ENCODE data around the gene MOB3A. TPM values are rescaled to one million over a fixed set of nuclear protein-coding genes. Genes with fewer than 3 reads are reported as not detected.

MOB3A gene
- total RNA-seq (2016; rRNA removed; fragmentation: Illumina TruSeq; extraction: Trizol): 3.5 and 4.3 TPM in 2 replicates
- total RNA-seq (2016; cell fraction: cytosol; rRNA removed; fragmentation: Illumina TruSeq; extraction: Trizol; ENCODE audit: low read depth): 2.2 and 2.7 TPM in 2 replicates
- 3.5 and 4.0 TPM in 2 replicates for total RNA-seq (2016; cell fraction: insoluble cytoplasmic fraction; rRNA removed; fragmentation: Illumina TruSeq; extraction: Trizol)
- total RNA-seq (2016; cell fraction: membrane; rRNA removed; fragmentation: Illumina TruSeq; extraction: Trizol): 2.7 and 3.2 TPM in 2 replicates
- total RNA-seq (2016; cell fraction: nucleus; rRNA removed; fragmentation: Illumina TruSeq; extraction: Trizol): 2.4 and 2.5 TPM in 2 replicates
- 17.8 and 20.3 TPM in 2 replicates for polyA plus RNA-seq (2011; rRNA removed)
- polyA plus RNA-seq (2011; cell fraction: cytosol; rRNA removed): 13.9 and 16.9 TPM in 2 replicates
- polyA plus RNA-seq (2011; cell fraction: nucleus; rRNA removed): 10.8 and 12.6 TPM in 2 replicates
- polyA plus RNA-seq (2012): 6.2 and 6.8 TPM in 2 replicates
- 0.97 and 1.0 TPM in 2 replicates for polyA plus RNA-seq (2016; cell fraction: cytosol; fragmentation: Illumina TruSeq; extraction: Trizol; ENCODE audit: low read depth)
- polyA plus RNA-seq (2016; cell fraction: insoluble cytoplasmic fraction; fragmentation: Illumina TruSeq; extraction: Trizol; ENCODE audit: low read depth): 6.2 and 7.9 TPM in 2 replicates
- polyA plus RNA-seq (2016; cell fraction: membrane; fragmentation: Illumina TruSeq; extraction: Trizol; ENCODE audit: low read depth): 2.8 TPM in 2 replicates
- 6.6 and 6.8 TPM in 2 replicates for polyA plus RNA-seq (2016; cell fraction: nucleus; fragmentation: Illumina TruSeq; extraction: Trizol; ENCODE audit: insufficient read depth, low read depth)
- polyA minus RNA-seq (2011; rRNA and poly(A)+ RNA removed; ENCODE audit: low replicate concordance): 23.6 and 71.5 TPM in 2 replicates
- 19.3 and 25.0 TPM in 2 replicates for polyA minus RNA-seq (2011; cell fraction: cytosol; rRNA and poly(A)+ RNA removed)
- polyA minus RNA-seq (2011; cell fraction: nucleus; rRNA and poly(A)+ RNA removed): 5.3 and 6.0 TPM in 2 replicates
- Bru-seq, nascent RNA: percentile 47 among the genes with signal in this experiment
- BruChase-seq, experiment 1, labeled RNA remaining after a 6-hour chase: percentile 57 among the genes with signal in this experiment
- percentile 53 among the genes with signal in this experiment for BruChase-seq, experiment 2, labeled RNA remaining after a 2-hour chase
- long read RNA-seq, experiment 1, partial matches to known transcripts: 0 of 3 reads
- long read RNA-seq, experiment 1, other reads (novel, unspliced or antisense): 2 of 3 reads
- long read RNA-seq, experiment 2, partial matches to known transcripts: 1 of 23 reads
- long read RNA-seq, experiment 2, other reads (novel, unspliced or antisense): 17 of 23 reads

- peak within 1 kb of the TSS; percentile 99 for H3K4me2 ChIP-seq (ENCODE audit: low read depth, low read length)
- no TSS peak for BruUV-seq (replicated peaks)
- no peak within 1 kb of the TSS for H2AFZ ChIP-seq (ENCODE audit: low read length)
- H3K4me3 ChIP-seq (replicated peaks in 1 of 3; ENCODE audit: insufficient read depth in 1 of 3, low read depth in 2 of 3, low read length in 3 of 3): peak within 1 kb of the TSS; percentile 73 to 86 (median 81)
- peaks cover 8 to 16% of the 10 kb centered on the region in 2 experiments; a peak in 4 of 5 replicates for H3K36me3 ChIP-seq (replicated peaks in 1 of 2; ENCODE audit: control insufficient read depth in 1 of 2, insufficient read depth in 2 of 2, low read length in 2 of 2)
- ChIA-PET POLR2A (no interaction called here), CTCF (ENCODE audit: low intra/inter-chr PET ratio, low total read pairs) (no interaction called here)
- peak within 1 kb of the TSS; percentile 77 for H3K9ac ChIP-seq (ENCODE audit: insufficient read depth, low read depth, low read length)
- no peaks in the 10 kb centered on the region for H3K27me3 ChIP-seq (ENCODE audit: control insufficient read depth in 1 of 2, insufficient read depth in 2 of 2, low read length in 2 of 2)
- H4K20me1 ChIP-seq (ENCODE audit: insufficient read depth, low read length): no peaks in the 10 kb centered on the region
- WGBS (ENCODE audit: low lambda C conversion rate): under 1% methylated on average over 41 of the region's 56 CpGs
- in situ Hi-C loops (cut with HindIII; ENCODE audit: extremely low pct_ligation_motif_present, low pct_unique_long_range_greater_than_20kb): no loop called here
- H3K27ac ChIP-seq (ENCODE audit: extremely low read length, insufficient read depth, low read length): peak within 1 kb of the TSS; percentile 83
- H3K4me1 ChIP-seq (ENCODE audit: insufficient read depth, low read length): peaks cover 25% of the 10 kb centered on the region
- no peaks in the 10 kb centered on the region for H3K9me3 ChIP-seq (ENCODE audit: low read length)
- DNase-seq (ENCODE audit: low spot score): peak; percentile 79
- H3K79me2 ChIP-seq (ENCODE audit: insufficient read depth, low read length): peaks cover 7% of the 10 kb centered on the region
- no peak for FAIRE-seq
- ATAC-seq: peak; percentile 39
- intact Hi-C loops (cut with micrococcal nuclease; ENCODE audit: unreplicated experiment): no loop called here
- TF ChIP-seq AHR (CRISPR knock-in tag; IDR thresholded peaks at IDR 0.05) (no peak), ZNF788 (CRISPR knock-in tag; IDR thresholded peaks at IDR 0.05; ENCODE audit: borderline replicate concordance) (peak; percentile 83), GLMP (CRISPR knock-in tag; IDR thresholded peaks at IDR 0.05; ENCODE audit: borderline replicate concordance) (no peak), HNF4A (CRISPR knock-in tag; IDR thresholded peaks at IDR 0.05) (no peak), POLR2AphosphoS5 (IDR thresholded peaks at IDR 0.05; ENCODE audit: low read depth, low read length) (no peak; the same call in 1 of the 2 replicates), KMT2B (CRISPR knock-in tag; IDR thresholded peaks at IDR 0.05) (0 out of 2 replicates have a peak, but pooled peaks have one; percentile 14), SMYD3 (CRISPR knock-in tag; IDR thresholded peaks at IDR 0.05) (0 out of 2 replicates have a peak, but pooled peaks have one; percentile 35), ZNF777 (CRISPR knock-in tag; IDR thresholded peaks at IDR 0.05) (peak; percentile 51; the same call in 1 of the 2 replicates)
- TF ChIP-seq, protein P1, sequence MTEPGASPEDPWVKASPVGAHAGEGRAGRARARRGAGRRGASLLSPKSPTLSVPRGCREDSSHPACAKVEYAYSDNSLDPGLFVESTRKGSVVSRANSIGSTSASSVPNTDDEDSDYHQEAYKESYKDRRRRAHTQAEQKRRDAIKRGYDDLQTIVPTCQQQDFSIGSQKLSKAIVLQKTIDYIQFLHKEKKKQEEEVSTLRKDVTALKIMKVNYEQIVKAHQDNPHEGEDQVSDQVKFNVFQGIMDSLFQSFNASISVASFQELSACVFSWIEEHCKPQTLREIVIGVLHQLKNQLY (CRISPR knock-in tag; IDR thresholded peaks at IDR 0.05): peak; percentile 44; the same call in 1 of the 2 replicates
- TF ChIP-seq, protein P2, sequence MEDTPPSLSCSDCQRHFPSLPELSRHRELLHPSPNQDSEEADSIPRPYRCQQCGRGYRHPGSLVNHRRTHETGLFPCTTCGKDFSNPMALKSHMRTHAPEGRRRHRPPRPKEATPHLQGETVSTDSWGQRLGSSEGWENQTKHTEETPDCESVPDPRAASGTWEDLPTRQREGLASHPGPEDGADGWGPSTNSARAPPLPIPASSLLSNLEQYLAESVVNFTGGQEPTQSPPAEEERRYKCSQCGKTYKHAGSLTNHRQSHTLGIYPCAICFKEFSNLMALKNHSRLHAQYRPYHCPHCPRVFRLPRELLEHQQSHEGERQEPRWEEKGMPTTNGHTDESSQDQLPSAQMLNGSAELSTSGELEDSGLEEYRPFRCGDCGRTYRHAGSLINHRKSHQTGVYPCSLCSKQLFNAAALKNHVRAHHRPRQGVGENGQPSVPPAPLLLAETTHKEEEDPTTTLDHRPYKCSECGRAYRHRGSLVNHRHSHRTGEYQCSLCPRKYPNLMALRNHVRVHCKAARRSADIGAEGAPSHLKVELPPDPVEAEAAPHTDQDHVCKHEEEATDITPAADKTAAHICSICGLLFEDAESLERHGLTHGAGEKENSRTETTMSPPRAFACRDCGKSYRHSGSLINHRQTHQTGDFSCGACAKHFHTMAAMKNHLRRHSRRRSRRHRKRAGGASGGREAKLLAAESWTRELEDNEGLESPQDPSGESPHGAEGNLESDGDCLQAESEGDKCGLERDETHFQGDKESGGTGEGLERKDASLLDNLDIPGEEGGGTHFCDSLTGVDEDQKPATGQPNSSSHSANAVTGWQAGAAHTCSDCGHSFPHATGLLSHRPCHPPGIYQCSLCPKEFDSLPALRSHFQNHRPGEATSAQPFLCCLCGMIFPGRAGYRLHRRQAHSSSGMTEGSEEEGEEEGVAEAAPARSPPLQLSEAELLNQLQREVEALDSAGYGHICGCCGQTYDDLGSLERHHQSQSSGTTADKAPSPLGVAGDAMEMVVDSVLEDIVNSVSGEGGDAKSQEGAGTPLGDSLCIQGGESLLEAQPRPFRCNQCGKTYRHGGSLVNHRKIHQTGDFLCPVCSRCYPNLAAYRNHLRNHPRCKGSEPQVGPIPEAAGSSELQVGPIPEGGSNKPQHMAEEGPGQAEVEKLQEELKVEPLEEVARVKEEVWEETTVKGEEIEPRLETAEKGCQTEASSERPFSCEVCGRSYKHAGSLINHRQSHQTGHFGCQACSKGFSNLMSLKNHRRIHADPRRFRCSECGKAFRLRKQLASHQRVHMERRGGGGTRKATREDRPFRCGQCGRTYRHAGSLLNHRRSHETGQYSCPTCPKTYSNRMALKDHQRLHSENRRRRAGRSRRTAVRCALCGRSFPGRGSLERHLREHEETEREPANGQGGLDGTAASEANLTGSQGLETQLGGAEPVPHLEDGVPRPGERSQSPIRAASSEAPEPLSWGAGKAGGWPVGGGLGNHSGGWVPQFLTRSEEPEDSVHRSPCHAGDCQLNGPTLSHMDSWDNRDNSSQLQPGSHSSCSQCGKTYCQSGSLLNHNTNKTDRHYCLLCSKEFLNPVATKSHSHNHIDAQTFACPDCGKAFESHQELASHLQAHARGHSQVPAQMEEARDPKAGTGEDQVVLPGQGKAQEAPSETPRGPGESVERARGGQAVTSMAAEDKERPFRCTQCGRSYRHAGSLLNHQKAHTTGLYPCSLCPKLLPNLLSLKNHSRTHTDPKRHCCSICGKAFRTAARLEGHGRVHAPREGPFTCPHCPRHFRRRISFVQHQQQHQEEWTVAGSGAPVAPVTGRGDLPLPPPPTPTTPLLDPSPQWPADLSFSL (CRISPR knock-in tag; IDR thresholded peaks at IDR 0.05): no peak
Observed at GRCh38 chr19:2096034-2096479, at the start of gene MOB3A. MOB3A (minus strand) TSS chr19:2096326; CDS start chr19:2078560, 17,766 bp downstream.

Data from HepG2 (cell line).